A549 (cell line): Measurements from ENCODE around the gene ATP5F1D. TPM values are rescaled to one million over a fixed set of nuclear protein-coding genes. Genes with fewer than 3 reads are reported as not detected.

Source experiments
- BHLHE40 ChIP-seq: IDR thresholded peaks from 2 replicates; pipeline ENCODE4 v1.6.1; 2012; ENCODE audit warnings: low read depth, low read length, inconsistent platforms
- CBX2 ChIP-seq: fragments of 200-600 bp; sonication (generic); IDR thresholded peaks from 2 replicates; pipeline ENCODE4 v1.6.1; 2016; ENCODE audit warnings: low read depth, mild to moderate bottlenecking, borderline replicate concordance
- CBX8 ChIP-seq: fragments of 200-600 bp; sonication (generic); IDR thresholded peaks from 2 replicates; pipeline ENCODE4 v1.6.1; 2016
- EHF ChIP-seq: fragments of 250-450 bp; sonication (Bioruptor Pico); IDR thresholded peaks from 2 replicates; pipeline ENCODE4 v1.5.0; 2020; ENCODE audit warnings: mild to moderate bottlenecking
- EHMT2 ChIP-seq: fragments of 200-600 bp; sonication (generic); IDR thresholded peaks from 2 replicates; pipeline ENCODE4 v1.6.1; 2016; ENCODE audit warnings: antibody characterized with exemption, low read depth, mild to moderate bottlenecking, moderate library complexity
- ESRRA ChIP-seq: fragments of 150-350 bp; IDR thresholded peaks from 2 replicates; pipeline ENCODE4 v1.6.1; 2014; ENCODE audit warnings: mild to moderate bottlenecking, low read length, borderline replicate concordance
- FOXS1 ChIP-seq: fragments of 250-450 bp; sonication (Bioruptor Pico); IDR thresholded peaks from 2 replicates; pipeline ENCODE4 v1.5.0; 2020; ENCODE audit warnings: mild to moderate bottlenecking, moderate library complexity
- GATA3 ChIP-seq: IDR thresholded peaks from 2 replicates; pipeline ENCODE4 v1.6.1; 2012; ENCODE audit warnings: borderline replicate concordance
- HDAC2 ChIP-seq: fragments of 200-600 bp; sonication (generic); IDR thresholded peaks from 2 replicates; pipeline ENCODE4 v1.6.1; 2016
- HOXB13 ChIP-seq: fragments of 250-450 bp; sonication (Bioruptor Pico); IDR thresholded peaks from 2 replicates; pipeline ENCODE4 v1.5.0; 2020; ENCODE audit warnings: low read depth, mild to moderate bottlenecking, moderate library complexity
- HOXB5 ChIP-seq: fragments of 250-450 bp; sonication (Bioruptor Pico); IDR thresholded peaks from 2 replicates; pipeline ENCODE4 v1.5.0; 2020; ENCODE audit warnings: mild to moderate bottlenecking, moderate library complexity
- JUN ChIP-seq, 2 experiments: fragments of >200 bp; sonication (Bioruptor Twin); formaldehyde crosslinking; IDR thresholded peaks; 2 replicates in 1 of 2; 3 replicates in 1 of 2; pipeline ENCODE4 v1.6.1; 2016 to 2017
- JUNB ChIP-seq: fragments of >200 bp; sonication (Bioruptor Twin); formaldehyde crosslinking; IDR thresholded peaks from 2 replicates; pipeline ENCODE4 v1.6.1; 2016
- KDM5A ChIP-seq: fragments of 200-600 bp; sonication (generic); IDR thresholded peaks from 2 replicates; pipeline ENCODE4 v1.6.1; 2016; ENCODE audit warnings: antibody characterized with exemption, mild to moderate bottlenecking
- MAFK ChIP-seq: fragments of 450-650 bp; IDR thresholded peaks from 2 replicates; pipeline ENCODE4 v1.6.1; 2014; ENCODE audit not compliant: partially characterized antibody
- MAZ ChIP-seq: fragments of 150-350 bp; IDR thresholded peaks from 2 replicates; pipeline ENCODE4 v1.6.1; 2014; ENCODE audit warnings: antibody characterized with exemption, low read depth, low read length, borderline replicate concordance
- NPAS2 ChIP-seq: fragments of 250-450 bp; sonication (Bioruptor Pico); IDR thresholded peaks from 2 replicates; pipeline ENCODE4 v1.8.0; 2022; ENCODE audit warnings: mild to moderate bottlenecking, moderate library complexity, borderline replicate concordance
- NR3C1 ChIP-seq: fragments of >200 bp; sonication (Bioruptor Twin); formaldehyde crosslinking; IDR thresholded peaks from 3 replicates; pipeline ENCODE4 v1.6.1; 2017
- PHF8 ChIP-seq: fragments of 200-600 bp; sonication (generic); IDR thresholded peaks from 2 replicates; pipeline ENCODE4 v1.6.1; 2016; ENCODE audit warnings: low read depth, mild to moderate bottlenecking, antibody characterized with exemption, moderate library complexity, borderline replicate concordance
- POLR2A ChIP-seq: IDR thresholded peaks from 2 replicates; pipeline ENCODE4 v1.6.1; 2012; ENCODE audit warnings: mild to moderate bottlenecking, low read length
- POLR2AphosphoS2 ChIP-seq: conservative IDR thresholded peaks from 2 replicates; pipeline ENCODE4 v1.6.1; 2012; ENCODE audit warnings: low read length, improper control_type of control experiment, inconsistent platforms
- SREBF2 ChIP-seq: fragments of 450-650 bp; IDR thresholded peaks from 2 replicates; pipeline ENCODE4 v1.6.1; 2014; ENCODE audit warnings: mild to moderate bottlenecking, moderate library complexity
- TFCP2L1 ChIP-seq: fragments of 250-450 bp; sonication (Bioruptor Pico); IDR thresholded peaks from 2 replicates; pipeline ENCODE4 v1.5.0; 2021; ENCODE audit warnings: mild to moderate bottlenecking
- TP53 ChIP-seq: fragments of 250-450 bp; sonication (Bioruptor Pico); IDR thresholded peaks from 2 replicates; pipeline ENCODE4 v1.5.0; 2021; ENCODE audit warnings: mild to moderate bottlenecking, moderate library complexity
- ZSCAN20 ChIP-seq: fragments of 250-450 bp; sonication (Bioruptor Pico); IDR thresholded peaks from 2 replicates; pipeline ENCODE4 v1.8.0; 2022; ENCODE audit warnings: mild to moderate bottlenecking, moderate library complexity
- polyA plus RNA-seq, 4 experiments: library from polyadenylated mRNA; depleted of rRNA in 3 of 4; stranded (reverse); fragments of >200 nt; fragmentation: RNase III in 1 of 4; extraction: RNeasy Plus Mini Kit Qiagen cat#74134 plus additional on column Dnase treatment in 1 of 4; gene quantifications; 2 replicates in 3 of 4; 3 replicates in 1 of 4; pipeline ENCODE4 v1.2.3, GENCODE V29; 2011 to 2017
- TF ChIP-seq, protein P1 (sequence below): fragments of 200-600 bp; sonication (generic); IDR thresholded peaks from 2 replicates; pipeline ENCODE4 v1.6.1; 2016; ENCODE audit warnings: antibody characterized with exemption, mild to moderate bottlenecking, moderate library complexity
- TF ChIP-seq, protein P2 (sequence below): fragments of 250-450 bp; sonication (Bioruptor Pico); IDR thresholded peaks from 2 replicates; pipeline ENCODE4 v1.5.0; 2020; ENCODE audit warnings: low read depth, mild to moderate bottlenecking, moderate library complexity
- TF ChIP-seq, protein P3 (sequence below): fragments of 250-450 bp; sonication (Bioruptor Pico); IDR thresholded peaks from 2 replicates; pipeline ENCODE4 v1.5.0; 2021; ENCODE audit warnings: mild to moderate bottlenecking, moderate library complexity, borderline replicate concordance
- TF ChIP-seq, protein P4 (sequence below): IDR thresholded peaks from 2 replicates; pipeline ENCODE4 v1.6.1; 2012
- TF ChIP-seq, protein P5 (sequence below): IDR thresholded peaks from 2 replicates; pipeline ENCODE4 v1.6.1; 2012; ENCODE audit warnings: low read depth, borderline replicate concordance
- TF ChIP-seq, protein P6 (sequence below): fragments of 150-350 bp; IDR thresholded peaks from 2 replicates; pipeline ENCODE4 v1.6.1; 2014; ENCODE audit warnings: low read depth, mild to moderate bottlenecking, low read length
- TF ChIP-seq, protein P7 (sequence below): IDR thresholded peaks from 2 replicates; pipeline ENCODE4 v1.6.1; 2012
- TF ChIP-seq, protein P8 (sequence below): fragments of >200 bp; sonication (Bioruptor Twin); formaldehyde crosslinking; IDR thresholded peaks from 3 replicates; pipeline ENCODE4 v1.6.1; 2016

Gene ATP5F1D
- polyA plus RNA-seq, 2 of the 4 experiments (the other 2 are of a cell fraction): 28.7 to 96.9 TPM

DNA sequence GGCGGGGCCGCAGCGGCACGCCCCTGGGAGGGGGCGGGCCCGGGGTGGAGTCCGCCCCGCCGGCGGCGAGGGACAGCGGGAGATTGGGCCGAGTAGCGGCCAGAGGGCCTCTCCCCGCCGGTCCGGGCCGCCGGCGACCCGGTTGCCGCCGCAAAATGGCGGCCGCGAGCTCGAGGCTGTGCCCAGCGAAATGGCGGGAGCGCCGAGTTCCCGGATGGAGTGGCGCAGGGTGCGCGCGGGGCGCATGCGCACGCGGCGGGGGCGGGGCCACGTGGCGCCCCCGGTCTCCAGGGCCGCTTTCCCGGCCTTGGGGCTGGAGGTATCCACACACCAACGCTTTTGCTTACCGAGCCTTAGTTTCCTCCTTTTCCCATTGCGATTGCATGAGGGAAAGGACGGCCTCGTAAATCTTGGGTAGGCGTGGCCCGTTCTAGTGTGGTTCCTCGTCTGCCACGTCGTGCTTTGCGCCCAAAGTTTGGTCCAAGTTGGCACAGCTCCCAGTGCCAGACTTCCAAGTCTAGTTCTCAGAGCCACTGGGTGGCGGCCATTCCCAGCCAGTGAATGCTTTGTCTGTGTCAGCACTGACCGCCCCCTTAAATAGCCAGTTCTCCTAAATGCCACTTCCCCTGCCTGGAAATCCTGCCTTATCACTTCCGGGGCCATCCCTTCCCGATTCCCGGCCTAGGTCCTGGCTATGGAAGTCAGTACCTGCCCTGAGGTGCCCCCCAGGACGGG lies 28.1 kb downstream of the ATP5F1D start (continued):
- TF ChIP-seq, protein P1, sequence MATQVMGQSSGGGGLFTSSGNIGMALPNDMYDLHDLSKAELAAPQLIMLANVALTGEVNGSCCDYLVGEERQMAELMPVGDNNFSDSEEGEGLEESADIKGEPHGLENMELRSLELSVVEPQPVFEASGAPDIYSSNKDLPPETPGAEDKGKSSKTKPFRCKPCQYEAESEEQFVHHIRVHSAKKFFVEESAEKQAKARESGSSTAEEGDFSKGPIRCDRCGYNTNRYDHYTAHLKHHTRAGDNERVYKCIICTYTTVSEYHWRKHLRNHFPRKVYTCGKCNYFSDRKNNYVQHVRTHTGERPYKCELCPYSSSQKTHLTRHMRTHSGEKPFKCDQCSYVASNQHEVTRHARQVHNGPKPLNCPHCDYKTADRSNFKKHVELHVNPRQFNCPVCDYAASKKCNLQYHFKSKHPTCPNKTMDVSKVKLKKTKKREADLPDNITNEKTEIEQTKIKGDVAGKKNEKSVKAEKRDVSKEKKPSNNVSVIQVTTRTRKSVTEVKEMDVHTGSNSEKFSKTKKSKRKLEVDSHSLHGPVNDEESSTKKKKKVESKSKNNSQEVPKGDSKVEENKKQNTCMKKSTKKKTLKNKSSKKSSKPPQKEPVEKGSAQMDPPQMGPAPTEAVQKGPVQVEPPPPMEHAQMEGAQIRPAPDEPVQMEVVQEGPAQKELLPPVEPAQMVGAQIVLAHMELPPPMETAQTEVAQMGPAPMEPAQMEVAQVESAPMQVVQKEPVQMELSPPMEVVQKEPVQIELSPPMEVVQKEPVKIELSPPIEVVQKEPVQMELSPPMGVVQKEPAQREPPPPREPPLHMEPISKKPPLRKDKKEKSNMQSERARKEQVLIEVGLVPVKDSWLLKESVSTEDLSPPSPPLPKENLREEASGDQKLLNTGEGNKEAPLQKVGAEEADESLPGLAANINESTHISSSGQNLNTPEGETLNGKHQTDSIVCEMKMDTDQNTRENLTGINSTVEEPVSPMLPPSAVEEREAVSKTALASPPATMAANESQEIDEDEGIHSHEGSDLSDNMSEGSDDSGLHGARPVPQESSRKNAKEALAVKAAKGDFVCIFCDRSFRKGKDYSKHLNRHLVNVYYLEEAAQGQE: no peak
- TF ChIP-seq NR3C1: no peak
- TF ChIP-seq HDAC2: no peak
- no peak for TF ChIP-seq BHLHE40
- TF ChIP-seq TP53 (CRISPR knock-in tag): peak; percentile 70; the same call in 1 of the 2 replicates
- no peak; the same call in 1 of the 2 replicates for TF ChIP-seq HOXB13 (CRISPR knock-in tag)
- TF ChIP-seq, protein P2, sequence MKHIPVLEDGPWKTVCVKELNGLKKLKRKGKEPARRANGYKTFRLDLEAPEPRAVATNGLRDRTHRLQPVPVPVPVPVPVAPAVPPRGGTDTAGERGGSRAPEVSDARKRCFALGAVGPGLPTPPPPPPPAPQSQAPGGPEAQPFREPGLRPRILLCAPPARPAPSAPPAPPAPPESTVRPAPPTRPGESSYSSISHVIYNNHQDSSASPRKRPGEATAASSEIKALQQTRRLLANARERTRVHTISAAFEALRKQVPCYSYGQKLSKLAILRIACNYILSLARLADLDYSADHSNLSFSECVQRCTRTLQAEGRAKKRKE (CRISPR knock-in tag): 0 out of 2 replicates have a peak, but pooled peaks have one; percentile 12
- no peak; the same call in 1 of the 2 replicates for TF ChIP-seq EHF (CRISPR knock-in tag)
- TF ChIP-seq NPAS2 (CRISPR knock-in tag): no peak
- peak; percentile 87 to 96 for TF ChIP-seq JUN (IDR thresholded peaks at IDR 0.05)
- TF ChIP-seq GATA3: no peak
- TF ChIP-seq MAFK: peak; percentile 22
- TF ChIP-seq POLR2A: no peak
- TF ChIP-seq CBX2: no peak
- peak; percentile 41; the same call in 1 of the 2 replicates for TF ChIP-seq PHF8
- TF ChIP-seq, protein P3, sequence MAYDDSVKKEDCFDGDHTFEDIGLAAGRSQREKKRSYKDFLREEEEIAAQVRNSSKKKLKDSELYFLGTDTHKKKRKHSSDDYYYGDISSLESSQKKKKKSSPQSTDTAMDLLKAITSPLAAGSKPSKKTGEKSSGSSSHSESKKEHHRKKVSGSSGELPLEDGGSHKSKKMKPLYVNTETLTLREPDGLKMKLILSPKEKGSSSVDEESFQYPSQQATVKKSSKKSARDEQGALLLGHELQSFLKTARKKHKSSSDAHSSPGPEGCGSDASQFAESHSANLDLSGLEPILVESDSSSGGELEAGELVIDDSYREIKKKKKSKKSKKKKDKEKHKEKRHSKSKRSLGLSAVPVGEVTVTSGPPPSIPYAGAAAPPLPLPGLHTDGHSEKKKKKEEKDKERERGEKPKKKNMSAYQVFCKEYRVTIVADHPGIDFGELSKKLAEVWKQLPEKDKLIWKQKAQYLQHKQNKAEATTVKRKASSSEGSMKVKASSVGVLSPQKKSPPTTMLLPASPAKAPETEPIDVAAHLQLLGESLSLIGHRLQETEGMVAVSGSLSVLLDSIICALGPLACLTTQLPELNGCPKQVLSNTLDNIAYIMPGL: no peak
- TF ChIP-seq CBX8: no peak
- TF ChIP-seq, protein P4, sequence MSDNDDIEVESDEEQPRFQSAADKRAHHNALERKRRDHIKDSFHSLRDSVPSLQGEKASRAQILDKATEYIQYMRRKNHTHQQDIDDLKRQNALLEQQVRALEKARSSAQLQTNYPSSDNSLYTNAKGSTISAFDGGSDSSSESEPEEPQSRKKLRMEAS: peak; percentile 93
- TF ChIP-seq, protein P5, sequence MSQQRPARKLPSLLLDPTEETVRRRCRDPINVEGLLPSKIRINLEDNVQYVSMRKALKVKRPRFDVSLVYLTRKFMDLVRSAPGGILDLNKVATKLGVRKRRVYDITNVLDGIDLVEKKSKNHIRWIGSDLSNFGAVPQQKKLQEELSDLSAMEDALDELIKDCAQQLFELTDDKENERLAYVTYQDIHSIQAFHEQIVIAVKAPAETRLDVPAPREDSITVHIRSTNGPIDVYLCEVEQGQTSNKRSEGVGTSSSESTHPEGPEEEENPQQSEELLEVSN: peak; percentile 96
- TF ChIP-seq MAZ: no peak
- TF ChIP-seq KDM5A: no peak
- no peak for TF ChIP-seq ESRRA
- TF ChIP-seq EHMT2: no peak
- TF ChIP-seq, protein P6, sequence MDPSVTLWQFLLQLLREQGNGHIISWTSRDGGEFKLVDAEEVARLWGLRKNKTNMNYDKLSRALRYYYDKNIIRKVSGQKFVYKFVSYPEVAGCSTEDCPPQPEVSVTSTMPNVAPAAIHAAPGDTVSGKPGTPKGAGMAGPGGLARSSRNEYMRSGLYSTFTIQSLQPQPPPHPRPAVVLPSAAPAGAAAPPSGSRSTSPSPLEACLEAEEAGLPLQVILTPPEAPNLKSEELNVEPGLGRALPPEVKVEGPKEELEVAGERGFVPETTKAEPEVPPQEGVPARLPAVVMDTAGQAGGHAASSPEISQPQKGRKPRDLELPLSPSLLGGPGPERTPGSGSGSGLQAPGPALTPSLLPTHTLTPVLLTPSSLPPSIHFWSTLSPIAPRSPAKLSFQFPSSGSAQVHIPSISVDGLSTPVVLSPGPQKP: no peak
- no peak for TF ChIP-seq ZSCAN20 (CRISPR knock-in tag)
- no peak; the same call in none of the 2 replicates for TF ChIP-seq HOXB5 (CRISPR knock-in tag)
- TF ChIP-seq, protein P7, sequence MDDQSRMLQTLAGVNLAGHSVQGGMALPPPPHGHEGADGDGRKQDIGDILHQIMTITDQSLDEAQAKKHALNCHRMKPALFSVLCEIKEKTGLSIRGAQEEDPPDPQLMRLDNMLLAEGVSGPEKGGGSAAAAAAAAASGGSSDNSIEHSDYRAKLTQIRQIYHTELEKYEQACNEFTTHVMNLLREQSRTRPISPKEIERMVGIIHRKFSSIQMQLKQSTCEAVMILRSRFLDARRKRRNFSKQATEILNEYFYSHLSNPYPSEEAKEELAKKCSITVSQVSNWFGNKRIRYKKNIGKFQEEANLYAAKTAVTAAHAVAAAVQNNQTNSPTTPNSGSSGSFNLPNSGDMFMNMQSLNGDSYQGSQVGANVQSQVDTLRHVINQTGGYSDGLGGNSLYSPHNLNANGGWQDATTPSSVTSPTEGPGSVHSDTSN: peak; percentile 59; the same call in 1 of the 2 replicates
- no peak for TF ChIP-seq SREBF2
- TF ChIP-seq, protein P8, sequence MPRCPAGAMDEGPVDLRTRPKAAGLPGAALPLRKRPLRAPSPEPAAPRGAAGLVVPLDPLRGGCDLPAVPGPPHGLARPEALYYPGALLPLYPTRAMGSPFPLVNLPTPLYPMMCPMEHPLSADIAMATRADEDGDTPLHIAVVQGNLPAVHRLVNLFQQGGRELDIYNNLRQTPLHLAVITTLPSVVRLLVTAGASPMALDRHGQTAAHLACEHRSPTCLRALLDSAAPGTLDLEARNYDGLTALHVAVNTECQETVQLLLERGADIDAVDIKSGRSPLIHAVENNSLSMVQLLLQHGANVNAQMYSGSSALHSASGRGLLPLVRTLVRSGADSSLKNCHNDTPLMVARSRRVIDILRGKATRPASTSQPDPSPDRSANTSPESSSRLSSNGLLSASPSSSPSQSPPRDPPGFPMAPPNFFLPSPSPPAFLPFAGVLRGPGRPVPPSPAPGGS: peak; percentile 22; the same call in 2 of the 3 replicates
- peak; percentile 35; the same call in 1 of the 2 replicates for TF ChIP-seq TFCP2L1 (CRISPR knock-in tag)
- TF ChIP-seq JUNB: no peak
- no peak for TF ChIP-seq FOXS1 (CRISPR knock-in tag)
- TF ChIP-seq POLR2AphosphoS2: no peak
